LNCAP (cell line): ENCODE data around the gene TRIB2.

Experiments used
- CTCF ChIP-seq: fragments of 450-650 bp; IDR thresholded peaks from 2 replicates; pipeline ENCODE4 v1.5.1; 2017; ENCODE audit warnings: mild to moderate bottlenecking

Gene TRIB2

GRCh38 chr2:12776521-12776961 lies 59.8 kb downstream of the TRIB2 start:
- TF ChIP-seq CTCF, result no peak

- no peak for TF ChIP-seq CTCF
These were observed 61.6 kb downstream of the TRIB2 start for GRCh38 chr2:12778369-12778768.

GRCh38 chr2:12778811-12779579 lies 62.3 kb downstream of the TRIB2 start:
- no peak for TF ChIP-seq CTCF

DNA sequence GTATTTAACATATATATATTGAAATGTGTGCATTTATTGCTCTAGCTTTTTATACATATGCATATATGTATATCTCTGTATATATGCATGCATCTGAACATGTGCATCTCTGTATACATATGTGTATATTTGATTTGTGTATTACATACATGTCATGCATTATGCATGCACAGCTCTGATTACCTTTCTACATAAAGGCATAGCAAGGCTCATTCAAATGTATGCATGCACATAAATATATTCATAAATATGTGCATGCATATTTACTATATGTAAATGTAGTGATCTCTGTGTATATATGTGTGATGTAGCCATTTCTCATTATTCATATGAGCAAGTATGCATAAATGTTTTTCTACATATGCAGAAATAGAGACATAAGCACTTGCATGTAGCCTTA lies 64.6 kb downstream of the TRIB2 start:
- TF ChIP-seq CTCF, result no peak

GRCh38 chr2:12787891-12788801 lies 71.4 kb downstream of the TRIB2 start:
- no peak for TF ChIP-seq CTCF

GRCh38 chr2:12791906-12792305 lies 75.2 kb downstream of the TRIB2 start:
- no peak for TF ChIP-seq CTCF
